HG02798 (cell line): Measurements from ENCODE around the gene FAM222A.

Source experiments
- ATAC-seq: cut with Tn5 transposase; IDR thresholded peaks from one replicate; pipeline ENCODE4 v1.9.1; 2021; ENCODE audit warnings: mild to moderate bottlenecking; ENCODE audit not compliant: unreplicated experiment, poor library complexity

FAM222A gene

GRCh38 chr12:109723311-109723881, 9.8 kb downstream of the FAM222A start:
- no peak for ATAC-seq

GRCh38 chr12:109724321-109724892, 10.8 kb downstream of the FAM222A start:
- ATAC-seq = no peak

- ATAC-seq = no peak
Measured at GRCh38 chr12:109725321-109726105, 11.9 kb downstream of the FAM222A start.

- no peak for ATAC-seq
Measured at GRCh38 chr12:109726106-109726497, 12.5 kb downstream of the FAM222A start.

- ATAC-seq = no peak
Measured at GRCh38 chr12:109726511-109727038, 12.9 kb downstream of the FAM222A start.

- no peak for ATAC-seq
Measured at GRCh38 chr12:109727039-109727723, 13.6 kb downstream of the FAM222A start.

GRCh38 chr12:109727746-109728726, 14.4 kb downstream of the FAM222A start:
- no peak for ATAC-seq

- no peak for ATAC-seq
Measured at GRCh38 chr12:109728921-109729320, 15.3 kb downstream of the FAM222A start.

- no peak for ATAC-seq
Measured at GRCh38 chr12:109729371-109729781, 15.8 kb downstream of the FAM222A start.

GRCh38 chr12:109729801-109730200, 16.2 kb downstream of the FAM222A start:
- ATAC-seq = no peak

GRCh38 chr12:109730306-109731145, 16.9 kb downstream of the FAM222A start:
- no peak for ATAC-seq

GRCh38 chr12:109731231-109731731, 17.7 kb downstream of the FAM222A start:
- no peak for ATAC-seq

- no peak for ATAC-seq
Measured at GRCh38 chr12:109731806-109732205, 18.2 kb downstream of the FAM222A start.

GRCh38 chr12:109732321-109733305, 19.0 kb downstream of the FAM222A start:
- ATAC-seq = no peak

- ATAC-seq = no peak
Measured at GRCh38 chr12:109734219-109735000, 20.8 kb downstream of the FAM222A start.

- no peak for ATAC-seq
Measured at GRCh38 chr12:109735051-109735521, 21.5 kb downstream of the FAM222A start.
